ENCODE measurements around the gene CBARP. TPM values are rescaled to one million over a fixed set of nuclear protein-coding genes. Genes with fewer than 3 reads are reported as not detected.

Gene CBARP
- total and polyA plus RNA-seq, 9 of the 15 experiments (the other 6 are each of a cell fraction or from before 2014, with no cell fraction given) = 0.03 to 8.9 (median 1.2) TPM; not detected in 1

GRCh38 chr19:1239796-1240737 is 2.3 kb upstream of the CBARP start (continued):
- TF ChIP-seq, protein P1, sequence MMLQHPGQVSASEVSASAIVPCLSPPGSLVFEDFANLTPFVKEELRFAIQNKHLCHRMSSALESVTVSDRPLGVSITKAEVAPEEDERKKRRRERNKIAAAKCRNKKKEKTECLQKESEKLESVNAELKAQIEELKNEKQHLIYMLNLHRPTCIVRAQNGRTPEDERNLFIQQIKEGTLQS (IDR thresholded peaks at IDR 0.05) = peak; percentile 97
- TF ChIP-seq, protein P1 (CRISPR knock-in tag; conservative IDR thresholded peaks at IDR 0.05) = 0 out of 2 replicates have a peak, but pooled peaks have one; percentile 36
- TF ChIP-seq KLF13 (tag; IDR thresholded peaks at IDR 0.05; ENCODE audit: borderline replicate concordance, low read depth) (peak; percentile 78; the same call in 1 of the 2 replicates), CBX1 (IDR thresholded peaks at IDR 0.05; ENCODE audit: low read depth) (0 out of 2 replicates have a peak, but pooled peaks have one; percentile 27)
- TF ChIP-seq, protein P2, sequence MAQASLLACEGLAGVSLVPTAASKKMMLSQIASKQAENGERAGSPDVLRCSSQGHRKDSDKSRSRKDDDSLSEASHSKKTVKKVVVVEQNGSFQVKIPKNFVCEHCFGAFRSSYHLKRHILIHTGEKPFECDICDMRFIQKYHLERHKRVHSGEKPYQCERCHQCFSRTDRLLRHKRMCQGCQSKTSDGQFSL (CRISPR knock-in tag; IDR thresholded peaks at IDR 0.05) = peak; percentile 93
- TF ChIP-seq, protein P2 (tag; IDR thresholded peaks at IDR 0.05) = peak in 1 of 2 experiments; percentile 61; a peak in 1 of 4 replicates
- TF ChIP-seq, protein P3, sequence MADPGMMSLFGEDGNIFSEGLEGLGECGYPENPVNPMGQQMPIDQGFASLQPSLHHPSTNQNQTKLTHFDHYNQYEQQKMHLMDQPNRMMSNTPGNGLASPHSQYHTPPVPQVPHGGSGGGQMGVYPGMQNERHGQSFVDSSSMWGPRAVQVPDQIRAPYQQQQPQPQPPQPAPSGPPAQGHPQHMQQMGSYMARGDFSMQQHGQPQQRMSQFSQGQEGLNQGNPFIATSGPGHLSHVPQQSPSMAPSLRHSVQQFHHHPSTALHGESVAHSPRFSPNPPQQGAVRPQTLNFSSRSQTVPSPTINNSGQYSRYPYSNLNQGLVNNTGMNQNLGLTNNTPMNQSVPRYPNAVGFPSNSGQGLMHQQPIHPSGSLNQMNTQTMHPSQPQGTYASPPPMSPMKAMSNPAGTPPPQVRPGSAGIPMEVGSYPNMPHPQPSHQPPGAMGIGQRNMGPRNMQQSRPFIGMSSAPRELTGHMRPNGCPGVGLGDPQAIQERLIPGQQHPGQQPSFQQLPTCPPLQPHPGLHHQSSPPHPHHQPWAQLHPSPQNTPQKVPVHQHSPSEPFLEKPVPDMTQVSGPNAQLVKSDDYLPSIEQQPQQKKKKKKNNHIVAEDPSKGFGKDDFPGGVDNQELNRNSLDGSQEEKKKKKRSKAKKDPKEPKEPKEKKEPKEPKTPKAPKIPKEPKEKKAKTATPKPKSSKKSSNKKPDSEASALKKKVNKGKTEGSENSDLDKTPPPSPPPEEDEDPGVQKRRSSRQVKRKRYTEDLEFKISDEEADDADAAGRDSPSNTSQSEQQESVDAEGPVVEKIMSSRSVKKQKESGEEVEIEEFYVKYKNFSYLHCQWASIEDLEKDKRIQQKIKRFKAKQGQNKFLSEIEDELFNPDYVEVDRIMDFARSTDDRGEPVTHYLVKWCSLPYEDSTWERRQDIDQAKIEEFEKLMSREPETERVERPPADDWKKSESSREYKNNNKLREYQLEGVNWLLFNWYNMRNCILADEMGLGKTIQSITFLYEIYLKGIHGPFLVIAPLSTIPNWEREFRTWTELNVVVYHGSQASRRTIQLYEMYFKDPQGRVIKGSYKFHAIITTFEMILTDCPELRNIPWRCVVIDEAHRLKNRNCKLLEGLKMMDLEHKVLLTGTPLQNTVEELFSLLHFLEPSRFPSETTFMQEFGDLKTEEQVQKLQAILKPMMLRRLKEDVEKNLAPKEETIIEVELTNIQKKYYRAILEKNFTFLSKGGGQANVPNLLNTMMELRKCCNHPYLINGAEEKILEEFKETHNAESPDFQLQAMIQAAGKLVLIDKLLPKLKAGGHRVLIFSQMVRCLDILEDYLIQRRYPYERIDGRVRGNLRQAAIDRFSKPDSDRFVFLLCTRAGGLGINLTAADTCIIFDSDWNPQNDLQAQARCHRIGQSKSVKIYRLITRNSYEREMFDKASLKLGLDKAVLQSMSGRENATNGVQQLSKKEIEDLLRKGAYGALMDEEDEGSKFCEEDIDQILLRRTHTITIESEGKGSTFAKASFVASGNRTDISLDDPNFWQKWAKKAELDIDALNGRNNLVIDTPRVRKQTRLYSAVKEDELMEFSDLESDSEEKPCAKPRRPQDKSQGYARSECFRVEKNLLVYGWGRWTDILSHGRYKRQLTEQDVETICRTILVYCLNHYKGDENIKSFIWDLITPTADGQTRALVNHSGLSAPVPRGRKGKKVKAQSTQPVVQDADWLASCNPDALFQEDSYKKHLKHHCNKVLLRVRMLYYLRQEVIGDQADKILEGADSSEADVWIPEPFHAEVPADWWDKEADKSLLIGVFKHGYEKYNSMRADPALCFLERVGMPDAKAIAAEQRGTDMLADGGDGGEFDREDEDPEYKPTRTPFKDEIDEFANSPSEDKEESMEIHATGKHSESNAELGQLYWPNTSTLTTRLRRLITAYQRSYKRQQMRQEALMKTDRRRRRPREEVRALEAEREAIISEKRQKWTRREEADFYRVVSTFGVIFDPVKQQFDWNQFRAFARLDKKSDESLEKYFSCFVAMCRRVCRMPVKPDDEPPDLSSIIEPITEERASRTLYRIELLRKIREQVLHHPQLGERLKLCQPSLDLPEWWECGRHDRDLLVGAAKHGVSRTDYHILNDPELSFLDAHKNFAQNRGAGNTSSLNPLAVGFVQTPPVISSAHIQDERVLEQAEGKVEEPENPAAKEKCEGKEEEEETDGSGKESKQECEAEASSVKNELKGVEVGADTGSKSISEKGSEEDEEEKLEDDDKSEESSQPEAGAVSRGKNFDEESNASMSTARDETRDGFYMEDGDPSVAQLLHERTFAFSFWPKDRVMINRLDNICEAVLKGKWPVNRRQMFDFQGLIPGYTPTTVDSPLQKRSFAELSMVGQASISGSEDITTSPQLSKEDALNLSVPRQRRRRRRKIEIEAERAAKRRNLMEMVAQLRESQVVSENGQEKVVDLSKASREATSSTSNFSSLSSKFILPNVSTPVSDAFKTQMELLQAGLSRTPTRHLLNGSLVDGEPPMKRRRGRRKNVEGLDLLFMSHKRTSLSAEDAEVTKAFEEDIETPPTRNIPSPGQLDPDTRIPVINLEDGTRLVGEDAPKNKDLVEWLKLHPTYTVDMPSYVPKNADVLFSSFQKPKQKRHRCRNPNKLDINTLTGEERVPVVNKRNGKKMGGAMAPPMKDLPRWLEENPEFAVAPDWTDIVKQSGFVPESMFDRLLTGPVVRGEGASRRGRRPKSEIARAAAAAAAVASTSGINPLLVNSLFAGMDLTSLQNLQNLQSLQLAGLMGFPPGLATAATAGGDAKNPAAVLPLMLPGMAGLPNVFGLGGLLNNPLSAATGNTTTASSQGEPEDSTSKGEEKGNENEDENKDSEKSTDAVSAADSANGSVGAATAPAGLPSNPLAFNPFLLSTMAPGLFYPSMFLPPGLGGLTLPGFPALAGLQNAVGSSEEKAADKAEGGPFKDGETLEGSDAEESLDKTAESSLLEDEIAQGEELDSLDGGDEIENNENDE (IDR thresholded peaks at IDR 0.05; ENCODE audit: low read depth, low read length) = no peak

Measured in K562 (cell line).